Ureter (tissue), 1 donor: ENCODE measurements around the gene INO80C. TPM values are rescaled to one million over a fixed set of nuclear protein-coding genes. Genes with fewer than 3 reads are reported as not detected.

Source experiments
- DNase-seq: peaks from one replicate; pipeline ENCODE4 v3.0.0-alpha.2; 2020; ENCODE audit warnings: low spot score
- total RNA-seq: library from RNA; stranded (reverse); gene quantifications from one replicate; pipeline ENCODE4 v1.2.4, GENCODE V29; 2023
- donor health status: DM: yes; HTN: yes; CAD: no.

The INO80C gene
- total RNA-seq, 1 donor from 2014 or later, result 41.7 TPM

DNA sequence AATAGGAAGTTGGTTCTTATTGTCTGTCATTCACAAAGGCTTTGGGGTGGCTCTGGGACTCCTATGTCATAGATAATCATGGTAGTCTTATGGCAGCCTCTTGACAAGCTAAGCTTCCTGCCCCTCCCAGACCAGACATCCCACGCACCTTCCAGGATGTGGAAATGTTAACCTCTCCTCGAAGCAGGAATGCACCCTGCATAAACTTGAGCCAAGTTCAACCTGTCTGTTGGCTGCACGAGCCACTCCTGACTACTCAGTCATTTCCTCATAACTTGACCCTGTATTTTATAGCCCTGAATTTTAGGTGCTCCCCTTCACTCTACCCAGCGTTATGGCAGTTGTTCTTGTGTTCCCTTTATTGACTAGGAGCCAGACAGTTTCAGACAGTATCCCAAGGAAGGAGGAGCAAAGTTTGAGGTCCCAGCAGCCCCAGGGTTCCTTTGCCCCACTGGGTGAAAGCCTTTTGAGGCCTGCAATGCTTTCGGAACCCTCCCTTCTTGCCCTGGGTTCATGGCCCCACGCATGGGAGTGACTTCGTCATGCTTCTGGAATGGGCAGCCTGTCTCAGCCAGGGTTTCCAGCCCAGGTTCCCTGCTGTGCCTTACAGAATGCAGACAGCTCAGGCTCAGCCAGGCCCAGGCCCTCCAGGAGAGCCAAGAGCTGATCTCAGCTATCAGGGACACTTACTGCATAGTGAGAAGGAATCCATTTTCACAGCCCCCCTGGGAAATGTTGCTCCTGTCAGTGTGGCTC, 15.6 kb upstream of the INO80C start:
- DNase-seq, result peak; percentile 53

DNA sequence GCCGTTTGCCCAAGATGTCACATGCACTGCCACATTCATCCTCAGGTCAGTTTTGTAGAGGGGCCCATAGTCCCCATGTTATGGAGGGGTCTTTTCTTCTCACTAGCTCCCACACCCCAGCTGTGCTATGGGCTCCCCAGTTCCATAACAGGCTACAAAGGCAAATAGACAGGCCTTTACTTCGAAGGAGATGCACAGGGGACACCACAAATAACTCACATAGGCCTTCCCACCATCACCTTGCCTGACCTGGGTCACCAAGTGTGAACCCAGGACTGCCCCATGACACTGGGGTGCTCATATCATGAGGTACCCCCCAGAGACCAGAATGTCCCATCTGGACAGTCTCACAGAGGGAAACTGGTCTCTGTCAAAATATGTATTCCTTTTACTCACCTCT, 15.0 kb upstream of the INO80C start:
- no peak for DNase-seq

DNA sequence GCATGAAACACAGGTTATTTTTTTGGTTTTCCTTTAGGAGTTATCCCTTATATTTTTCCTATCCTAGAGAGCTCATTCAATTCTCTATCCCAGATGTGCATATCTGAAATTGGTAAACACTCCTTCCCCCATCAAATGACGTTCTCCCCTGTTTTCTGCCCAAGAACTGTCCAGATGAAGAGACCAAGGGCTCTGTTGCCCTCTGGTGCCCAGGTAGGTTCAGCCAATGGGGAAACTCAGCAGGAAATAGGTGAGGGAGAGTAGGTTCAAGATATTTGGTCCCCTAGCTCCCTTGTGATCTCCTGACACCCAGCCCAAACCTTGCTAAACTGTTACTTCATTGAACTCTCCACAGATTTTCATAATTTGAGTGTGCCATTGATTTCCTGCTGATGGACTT, 14.1 kb upstream of the INO80C start:
- no peak for DNase-seq

DNA sequence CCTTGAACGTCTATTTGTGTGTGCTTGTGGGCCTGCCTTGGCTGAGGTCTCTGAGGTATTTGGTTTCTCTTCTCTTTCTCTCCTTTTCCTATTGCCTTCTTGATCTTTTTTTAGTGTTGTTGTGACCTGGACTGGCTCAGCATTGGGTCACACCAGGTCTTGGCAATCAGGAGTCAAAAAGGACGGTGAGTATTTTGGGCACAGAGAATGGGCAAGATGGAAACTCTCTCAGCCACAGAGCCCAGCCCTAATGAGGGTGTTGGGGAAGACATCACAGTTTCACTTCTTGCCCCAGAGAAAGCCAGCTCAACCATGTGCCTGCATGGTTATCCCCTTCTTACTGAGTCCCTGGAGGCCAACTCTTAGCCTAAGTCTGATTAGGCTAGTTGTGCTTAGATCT, 13.7 kb upstream of the INO80C start:
- no peak for DNase-seq

DNA sequence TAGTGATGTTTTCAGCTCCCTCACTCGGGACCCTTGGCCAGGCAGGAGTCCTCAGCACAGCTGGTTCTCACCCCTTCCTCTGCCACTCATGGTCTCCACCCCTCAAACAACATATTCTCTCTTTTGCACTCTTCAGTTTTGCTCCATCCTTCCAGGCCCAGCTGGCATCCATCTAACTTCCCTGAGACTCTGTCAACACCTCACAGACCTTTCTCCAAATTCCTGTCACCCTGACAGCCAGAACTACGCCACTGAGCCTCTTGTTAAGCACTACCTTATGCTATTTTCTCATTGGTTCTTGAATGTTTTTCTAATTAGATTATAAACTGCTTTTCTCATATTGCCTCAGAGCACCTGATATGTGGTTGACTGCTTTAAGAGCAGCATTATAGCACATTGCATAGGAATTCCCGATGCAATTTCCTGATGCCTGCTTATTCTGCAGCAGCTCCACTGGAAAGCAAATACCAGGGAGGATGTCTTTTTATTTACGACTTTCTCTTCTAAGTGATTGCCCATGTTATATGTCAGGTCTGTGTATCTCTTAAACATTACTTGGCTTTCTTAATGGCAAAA, 12.4 kb upstream of the INO80C start:
- no peak for DNase-seq

DNA sequence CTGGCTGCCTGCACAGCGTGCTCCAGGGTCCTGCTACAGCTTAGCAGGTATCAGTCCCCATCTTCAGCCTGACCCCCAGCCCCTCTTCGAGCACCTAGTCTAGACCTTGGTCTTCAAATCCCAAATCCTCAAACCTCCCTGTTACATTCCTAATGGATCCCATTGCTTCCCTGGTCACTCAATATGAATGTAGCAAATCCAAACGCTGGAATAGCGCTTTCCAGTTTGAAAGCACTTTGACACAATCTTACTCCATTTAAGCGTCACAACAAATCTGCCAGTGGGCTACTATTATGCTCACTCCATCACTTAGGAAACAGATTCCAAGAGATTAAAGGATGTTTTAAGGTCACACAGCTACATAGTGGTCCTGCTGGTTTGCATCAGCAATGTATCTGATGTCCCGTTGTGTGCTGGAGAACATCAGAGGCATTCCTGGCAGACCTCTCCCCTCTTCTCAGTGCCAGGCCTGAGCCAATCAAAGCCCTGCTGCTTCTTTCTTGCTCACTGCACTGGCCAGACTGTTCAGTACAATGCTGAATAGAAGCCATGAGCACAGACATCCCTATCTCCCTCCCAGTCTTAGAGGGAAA, 11.1 kb upstream of the INO80C start:
- no peak for DNase-seq

DNA sequence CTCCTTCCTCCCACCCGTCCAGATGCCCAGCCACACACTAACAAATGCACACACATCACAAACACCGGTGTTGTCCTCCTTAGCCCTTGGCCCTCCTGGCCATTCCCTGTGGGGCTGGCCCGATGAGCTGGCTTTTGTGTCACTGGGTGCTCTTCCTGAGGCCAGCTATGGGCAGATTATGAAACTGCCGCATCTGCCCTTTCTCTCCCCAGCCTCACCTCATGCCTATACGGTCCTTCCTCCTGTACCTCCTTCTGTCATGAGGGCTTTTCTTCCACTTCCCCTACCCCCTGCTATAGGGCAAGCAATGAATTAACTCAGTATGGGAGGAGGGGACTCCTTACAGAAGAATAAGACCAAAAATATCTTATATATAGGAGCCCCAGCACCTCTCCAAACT, 10.3 kb upstream of the INO80C start:
- no peak for DNase-seq

DNA sequence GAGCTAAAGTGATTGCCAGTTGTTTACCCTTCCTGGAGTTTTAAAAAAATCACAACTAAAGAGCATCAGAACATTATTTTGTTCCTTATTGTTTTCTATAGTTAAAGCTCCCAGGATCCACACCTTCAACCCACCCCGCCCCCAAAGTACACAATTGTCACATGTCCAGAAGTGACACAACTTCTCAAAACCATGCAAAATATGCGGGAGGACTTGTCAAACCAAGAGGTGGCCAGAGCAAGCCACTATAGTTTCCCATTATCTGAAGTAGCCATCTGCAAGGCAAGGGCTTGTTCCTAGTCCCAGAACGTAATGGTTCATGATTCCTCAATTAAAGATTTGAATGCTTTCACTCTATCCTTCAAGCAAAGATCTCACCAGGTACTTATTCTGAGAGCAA, 9.9 kb upstream of the INO80C start:
- peak; percentile 76 for DNase-seq

DNA sequence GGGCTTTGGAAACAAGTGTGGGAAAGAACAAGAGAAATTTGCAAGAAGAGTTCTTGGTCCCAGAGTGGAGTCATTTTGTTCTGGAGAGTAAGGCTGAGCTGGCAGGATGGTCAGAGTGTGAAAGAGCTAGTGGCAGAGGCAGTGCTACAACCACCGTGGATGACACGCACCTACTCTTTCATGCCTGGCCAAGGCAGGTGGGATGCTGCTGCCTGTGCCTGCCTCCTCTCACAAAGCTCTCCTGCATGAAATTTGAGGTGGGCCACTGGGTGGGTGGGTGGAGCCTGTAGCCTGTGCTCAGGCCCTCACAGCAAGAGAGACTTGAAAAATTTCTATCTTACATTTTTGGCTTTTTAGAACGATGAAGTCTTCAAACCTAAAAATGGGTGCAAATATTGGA, 9.4 kb upstream of the INO80C start:
- no peak for DNase-seq

DNA sequence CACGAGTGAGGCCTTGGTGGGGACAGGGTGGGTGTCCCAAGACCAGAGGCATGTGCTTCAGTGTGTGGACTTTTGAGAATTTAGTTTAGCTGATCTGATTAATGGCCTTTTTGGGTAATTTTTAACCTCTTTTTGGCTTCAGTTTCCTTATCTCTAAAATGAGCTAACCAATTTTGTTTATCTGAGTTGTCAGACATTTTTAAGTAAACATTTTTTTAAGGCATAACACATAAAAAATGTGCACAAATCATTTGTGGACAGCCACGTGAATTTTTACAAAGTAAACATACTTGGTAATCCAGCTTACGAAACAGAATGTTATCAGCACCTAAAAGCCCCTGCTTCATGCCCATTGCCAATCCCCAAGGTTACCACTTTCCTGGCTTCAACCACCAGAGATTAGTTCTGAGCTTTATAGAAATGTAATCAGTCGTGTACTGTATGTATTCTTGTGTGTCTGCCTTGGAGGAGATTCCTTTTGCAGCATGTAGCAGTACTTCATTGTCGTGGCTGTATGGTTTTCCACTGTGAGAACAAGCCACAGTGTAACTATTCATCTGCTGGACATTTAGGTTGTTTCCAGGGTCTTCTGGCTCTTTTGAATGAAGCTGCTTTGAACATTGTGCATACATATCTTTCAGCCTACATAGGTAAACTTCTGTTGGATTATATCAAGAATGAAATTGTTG, 8.4 kb upstream of the INO80C start:
- no peak for DNase-seq

DNA sequence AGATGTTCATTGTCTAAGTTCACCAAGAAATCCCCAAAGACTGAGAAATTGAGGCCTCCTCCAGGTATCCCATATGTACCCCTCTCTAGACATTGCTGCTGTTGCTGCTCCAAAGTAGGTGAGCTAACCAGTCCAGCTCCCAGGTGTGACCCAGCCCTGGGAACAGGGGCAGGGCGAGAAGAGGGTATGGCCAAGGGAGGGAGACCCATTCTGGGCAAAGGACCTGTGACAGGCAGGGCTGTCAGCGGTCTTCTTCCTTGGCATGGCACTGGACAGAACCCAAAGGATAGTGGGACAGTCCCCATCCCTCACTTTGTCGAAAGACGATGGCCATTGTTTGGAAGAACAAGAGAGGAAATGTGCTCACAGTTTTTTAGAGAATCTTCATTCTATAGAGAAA, 7.2 kb upstream of the INO80C start:
- DNase-seq, result no peak

DNA sequence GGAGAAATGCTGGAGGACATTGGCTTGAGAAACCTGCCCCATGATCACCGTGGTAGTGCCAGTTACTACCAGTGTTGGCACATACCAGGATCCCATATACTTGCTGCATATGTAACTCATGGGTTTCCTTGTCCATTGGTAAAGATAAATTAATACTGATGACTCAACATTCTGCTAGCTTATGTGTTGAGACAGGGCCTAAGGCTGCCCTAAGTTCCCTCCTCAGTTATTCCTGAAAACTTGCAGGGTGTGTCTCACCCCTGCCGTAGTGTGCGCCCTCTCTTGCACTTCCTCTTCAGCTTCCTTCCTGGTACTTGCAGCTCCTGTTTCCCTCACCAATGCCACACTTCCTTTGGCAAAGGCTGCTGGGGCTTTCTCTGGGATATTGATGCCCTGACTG, 4.3 kb upstream of the INO80C start:
- DNase-seq, result peak; percentile 64

DNA sequence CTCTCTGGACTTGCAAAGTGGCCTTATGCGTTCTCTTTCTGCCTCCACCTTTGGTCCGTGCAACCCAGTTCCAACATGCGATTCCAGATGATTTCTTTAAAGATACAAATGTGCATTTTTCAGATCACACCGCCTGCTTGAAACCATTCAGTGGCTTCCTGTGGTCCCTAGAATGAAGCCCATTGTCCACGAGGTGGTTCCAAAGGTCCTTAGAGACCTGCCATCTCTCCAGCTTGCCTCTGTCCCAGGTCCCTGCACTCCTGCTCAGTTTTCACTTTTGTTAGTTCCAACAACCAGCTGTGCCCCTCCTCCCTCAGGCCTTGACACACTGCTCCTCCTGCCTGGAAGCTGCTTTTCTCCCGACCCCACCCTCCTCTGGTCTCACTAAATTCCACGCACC, 3.6 kb upstream of the INO80C start:
- no peak for DNase-seq

DNA sequence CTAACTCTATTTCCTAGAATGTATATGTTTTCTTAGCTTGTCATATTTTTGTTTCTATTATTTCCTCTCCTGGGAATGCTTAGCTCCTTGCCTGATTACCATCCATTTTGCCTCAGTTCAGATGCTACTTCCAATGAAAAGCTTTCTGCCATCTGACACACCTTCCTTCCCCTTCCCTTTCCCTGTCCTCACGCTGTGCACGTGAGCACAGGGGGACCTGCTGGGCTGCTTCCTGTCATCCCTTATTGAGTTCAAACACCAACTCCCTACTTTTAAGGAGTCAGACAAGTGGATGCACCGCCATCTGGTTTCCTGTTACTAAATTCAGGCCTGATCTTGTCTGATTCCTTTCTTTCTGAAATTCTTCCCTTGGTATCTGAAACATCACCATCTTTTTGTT, 2.4 kb upstream of the INO80C start:
- no peak for DNase-seq

DNA sequence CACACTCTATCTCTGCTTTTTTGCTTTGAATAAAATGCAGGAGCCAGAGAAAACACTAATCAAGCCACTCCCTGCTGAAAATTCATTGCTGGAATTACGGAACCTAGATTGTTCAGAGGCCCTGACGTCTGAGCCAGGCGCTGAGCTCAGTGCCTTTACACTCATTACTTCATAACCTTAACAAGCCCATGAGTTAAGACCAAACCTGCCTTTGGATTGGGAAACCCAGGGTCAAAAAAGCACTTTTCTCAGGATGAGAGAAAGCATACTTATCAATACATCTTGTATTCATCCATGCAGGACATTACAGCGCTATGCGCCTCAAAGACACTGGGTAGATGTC, 762 bp downstream of the INO80C start:
- DNase-seq, result no peak

DNA sequence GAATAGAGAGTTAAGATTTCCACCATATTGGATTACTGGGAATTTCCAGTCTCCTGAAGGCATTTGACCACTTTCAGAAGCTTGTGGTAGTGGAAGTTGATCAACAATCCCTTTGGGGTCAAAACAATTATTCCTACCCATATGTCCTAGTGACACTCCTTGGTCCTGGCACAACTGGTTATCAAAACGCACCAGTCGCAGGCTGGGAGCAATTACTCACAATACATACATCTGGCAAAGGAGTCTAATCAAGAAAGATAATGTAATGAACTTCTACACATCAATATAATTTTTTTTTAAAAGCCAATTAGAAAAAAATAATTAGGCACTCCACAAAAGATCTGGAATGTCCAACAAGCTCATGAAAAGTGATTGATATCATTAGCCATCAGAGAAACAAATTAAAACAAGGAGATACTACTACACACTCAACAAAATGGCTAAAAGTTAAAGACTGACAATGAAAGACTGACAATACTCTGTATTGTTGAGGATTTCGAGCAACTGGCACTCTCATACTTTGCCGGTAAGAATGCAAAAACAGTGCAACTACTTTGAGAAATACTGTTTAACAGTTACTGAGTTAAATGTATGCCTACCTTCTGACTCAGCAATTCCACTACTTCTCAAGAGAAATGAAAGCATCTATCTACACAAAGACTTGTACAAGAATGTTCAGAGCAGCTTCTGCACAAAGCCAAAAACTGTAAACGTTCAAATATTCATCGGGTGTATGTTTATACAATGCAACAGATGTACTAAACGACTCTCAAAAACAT, 2.0 kb downstream of the INO80C start:
- no peak for DNase-seq

DNA sequence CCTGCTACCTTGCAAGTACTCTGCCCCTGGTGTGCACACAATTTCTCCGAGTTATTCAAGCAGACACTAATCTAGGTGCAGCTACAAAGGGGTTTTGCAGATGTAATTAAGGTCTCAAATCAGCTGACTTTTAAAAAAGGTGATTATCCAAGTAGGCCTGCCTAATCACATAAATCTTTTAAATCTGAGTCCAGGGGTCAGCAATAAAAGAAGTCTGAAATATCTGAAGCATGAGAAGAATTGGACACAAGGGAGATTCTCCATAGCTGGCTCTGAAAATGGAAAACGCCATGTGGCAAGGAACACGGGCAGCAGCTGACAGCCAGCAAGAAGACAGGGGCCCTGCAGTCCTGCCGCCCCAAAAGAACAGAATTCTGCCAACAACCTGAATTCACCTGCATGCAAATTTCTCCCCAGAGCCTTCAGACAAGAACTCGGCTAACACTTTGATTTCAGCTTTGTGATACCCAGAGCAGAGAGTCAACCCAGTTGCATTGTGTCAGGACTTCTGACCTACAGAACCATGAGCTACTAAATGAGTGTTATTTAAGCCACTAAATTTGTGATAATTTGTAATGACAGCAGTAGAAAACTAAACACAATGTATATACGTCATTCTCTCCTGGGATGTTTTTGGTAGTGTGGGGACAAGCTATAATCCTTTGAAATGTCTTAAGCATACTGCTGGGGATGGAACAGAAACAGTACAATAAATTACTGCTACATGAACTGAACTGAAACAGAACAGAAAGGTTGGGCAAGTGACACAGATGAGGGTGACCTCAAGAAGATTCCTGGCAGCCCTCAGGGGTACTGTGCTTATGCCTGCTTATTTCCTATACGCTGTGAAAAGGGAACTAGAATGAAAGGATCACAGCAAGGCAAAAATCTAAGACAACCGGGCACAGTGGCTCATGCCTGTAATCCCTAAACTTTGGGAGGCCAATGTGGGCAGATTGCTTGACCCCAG, 3.2 kb downstream of the INO80C start:
- DNase-seq, result no peak

DNA sequence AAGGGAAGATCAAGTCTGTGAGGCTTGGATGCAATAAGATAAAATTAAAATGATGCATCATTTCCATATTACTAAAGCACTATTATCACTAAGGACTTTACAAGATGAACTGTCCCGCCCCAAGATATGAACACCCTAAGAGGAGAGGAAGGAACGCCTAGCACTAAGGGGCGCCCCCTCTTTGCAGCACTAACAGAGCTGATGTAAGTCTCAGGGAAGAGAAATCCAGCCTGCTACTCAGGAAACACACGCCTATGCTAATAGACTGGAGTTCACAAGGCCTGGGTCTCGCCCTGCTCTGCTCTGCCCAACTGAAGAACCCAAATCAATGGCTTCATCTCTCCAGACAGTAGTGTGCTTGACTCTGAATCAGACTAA, 6.1 kb downstream of the INO80C start:
- no peak for DNase-seq

DNA sequence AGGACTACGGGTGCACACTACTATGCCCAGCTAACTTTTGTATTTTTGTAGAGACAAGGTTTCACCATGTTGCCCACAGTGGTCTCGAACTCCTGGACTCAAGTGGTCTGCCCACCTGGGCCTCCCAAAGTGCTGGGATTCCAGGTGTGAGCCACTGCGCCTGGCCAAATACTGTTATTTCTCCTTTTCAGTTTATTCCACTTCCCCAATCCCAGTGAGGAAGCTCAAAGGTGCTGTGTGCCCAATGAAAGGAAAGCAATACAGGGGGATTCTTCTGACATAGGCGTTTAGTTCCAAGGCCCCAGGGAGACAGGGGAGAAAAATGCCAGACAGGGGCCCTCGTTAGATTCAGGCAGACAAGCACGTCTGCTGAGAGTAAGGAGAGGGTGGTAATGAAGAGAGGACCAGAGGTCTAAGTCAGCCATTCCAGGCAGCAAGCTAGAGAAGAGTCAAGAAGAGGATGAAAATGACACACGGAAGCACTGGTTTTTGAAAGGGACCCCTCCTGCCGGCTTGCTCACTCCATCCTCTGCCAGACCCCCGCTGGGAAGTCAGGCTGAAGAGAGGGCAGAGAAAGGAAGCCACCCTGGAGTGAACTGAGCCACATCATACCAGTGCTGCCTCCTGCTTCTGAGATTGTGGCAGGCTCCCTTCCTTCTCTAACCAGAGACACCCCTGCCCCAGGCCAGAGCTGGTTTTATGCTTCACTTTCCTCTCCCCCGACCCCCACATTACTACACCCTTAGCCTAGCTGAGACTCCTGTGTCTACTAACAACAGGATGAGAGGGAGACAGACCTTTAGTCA, 6.7 kb downstream of the INO80C start:
- no peak for DNase-seq

DNA sequence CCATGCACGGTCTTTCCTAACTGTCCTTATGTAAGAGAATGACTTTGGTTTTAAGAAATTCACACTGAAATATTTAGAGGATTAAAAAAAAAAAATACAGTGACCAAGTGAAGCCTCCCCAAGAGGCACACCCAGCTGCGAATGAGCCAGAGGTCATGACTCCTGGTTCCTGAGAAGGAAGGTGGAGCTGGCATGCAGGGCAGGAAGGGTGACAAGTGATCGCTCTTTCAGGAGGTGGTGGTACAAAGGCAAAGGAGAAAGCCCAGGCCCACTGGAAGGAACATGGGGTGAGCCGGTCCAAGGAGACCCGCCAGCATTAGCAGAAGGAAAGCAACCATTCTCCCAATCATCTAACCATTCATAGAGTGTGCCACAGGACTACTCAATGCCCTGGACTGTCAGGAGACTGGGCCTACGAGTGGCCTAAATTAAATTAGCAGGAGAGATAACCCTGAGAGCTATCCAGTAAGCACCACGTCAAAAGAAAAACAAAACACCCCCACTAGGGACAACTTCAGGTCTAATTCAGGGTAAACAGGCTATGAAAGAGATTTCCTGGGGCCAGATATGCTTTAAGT, 7.8 kb downstream of the INO80C start:
- DNase-seq, result no peak
